Liver (tissue), 3 donors: ENCODE data around the gene VPS37D.

ENCODE experiments used
- EGR1 ChIP-seq, 2 donors: IDR thresholded peaks; 2 replicates each; pipeline ENCODE4 v1.6.1; 2016 to 2018; ENCODE audit warnings: antibody characterized with exemption in 2 of 2, low read depth in 2 of 2
- FOXA2 ChIP-seq: IDR thresholded peaks from 2 replicates; pipeline ENCODE4 v1.6.1; 2016; ENCODE audit warnings: antibody characterized with exemption
- GABPA ChIP-seq, 2 donors: IDR thresholded peaks in 1 of 2; conservative IDR thresholded peaks in 1 of 2; 2 replicates each; pipeline ENCODE4 v1.6.1; 2016; ENCODE audit warnings: antibody characterized with exemption in 2 of 2, mild to moderate bottlenecking in 1 of 2, moderate library complexity in 1 of 2
- HNF4A ChIP-seq, 2 donors: conservative IDR thresholded peaks; 2 replicates each; pipeline ENCODE4 v1.6.1; 2016; ENCODE audit warnings: antibody characterized with exemption in 2 of 2, mild to moderate bottlenecking in 2 of 2
- JUND ChIP-seq, 2 donors: IDR thresholded peaks; 2 replicates each; pipeline ENCODE4 v1.6.1; 2016; ENCODE audit warnings: antibody characterized with exemption in 2 of 2
- RAD21 ChIP-seq, 2 donors: IDR thresholded peaks; 2 replicates each; pipeline ENCODE4 v1.6.1; 2016; ENCODE audit warnings: antibody characterized with exemption in 2 of 2, mild to moderate bottlenecking in 2 of 2
- RXRA ChIP-seq, 2 donors: IDR thresholded peaks; 2 replicates each; pipeline ENCODE4 v1.6.1; 2017 to 2018; ENCODE audit warnings: antibody characterized with exemption in 2 of 2, mild to moderate bottlenecking in 1 of 2
- SP1 ChIP-seq: IDR thresholded peaks from 2 replicates; pipeline ENCODE4 v1.6.1; 2018; ENCODE audit warnings: antibody characterized with exemption, mild to moderate bottlenecking
- YY1 ChIP-seq: IDR thresholded peaks from 2 replicates; pipeline ENCODE4 v1.6.1; 2016; ENCODE audit warnings: antibody characterized with exemption, mild to moderate bottlenecking
- TF ChIP-seq, protein P1 (sequence below): IDR thresholded peaks from 2 replicates; pipeline ENCODE4 v1.6.1; 2016; ENCODE audit warnings: antibody characterized with exemption
- TF ChIP-seq, protein P2 (sequence below): fragments of 150-350 bp; IDR thresholded peaks from 2 replicates; pipeline ENCODE4 v1.5.1; 2017; ENCODE audit warnings: improper control_type of control experiment, low read depth, low read length; ENCODE audit not compliant: missing input control
- TF ChIP-seq, protein P3 (sequence below): IDR thresholded peaks from 2 replicates; pipeline ENCODE4 v1.6.1; 2016; ENCODE audit warnings: antibody characterized with exemption, mild to moderate bottlenecking
- TF ChIP-seq, protein P4 (sequence below): IDR thresholded peaks from 2 replicates; pipeline ENCODE4 v1.6.1; 2016; ENCODE audit warnings: antibody characterized with exemption
- donor health status: healthy.
- donor health status: healthy.

DNA sequence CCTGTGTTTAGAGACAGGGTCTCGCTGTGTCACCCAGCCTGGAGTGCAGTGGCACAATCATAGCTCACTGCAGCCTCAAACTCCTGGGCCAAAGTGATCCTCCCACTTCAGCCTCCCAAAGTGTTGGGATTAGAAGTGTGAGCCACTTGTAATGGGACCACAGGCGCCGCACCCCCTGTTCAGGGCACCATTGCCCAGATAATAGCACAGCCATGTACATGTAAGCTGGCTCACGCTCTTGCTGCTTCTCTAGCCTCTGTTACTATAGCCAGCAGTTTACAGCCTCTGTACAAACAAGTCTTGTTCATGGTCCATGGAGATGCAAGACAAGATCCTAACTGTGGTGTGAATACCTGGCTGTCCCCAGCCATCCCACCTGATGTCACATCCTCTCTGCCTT, 39.1 kb upstream of the VPS37D start:
- TF ChIP-seq, protein P1, sequence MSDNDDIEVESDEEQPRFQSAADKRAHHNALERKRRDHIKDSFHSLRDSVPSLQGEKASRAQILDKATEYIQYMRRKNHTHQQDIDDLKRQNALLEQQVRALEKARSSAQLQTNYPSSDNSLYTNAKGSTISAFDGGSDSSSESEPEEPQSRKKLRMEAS = no peak
- TF ChIP-seq, protein P2, sequence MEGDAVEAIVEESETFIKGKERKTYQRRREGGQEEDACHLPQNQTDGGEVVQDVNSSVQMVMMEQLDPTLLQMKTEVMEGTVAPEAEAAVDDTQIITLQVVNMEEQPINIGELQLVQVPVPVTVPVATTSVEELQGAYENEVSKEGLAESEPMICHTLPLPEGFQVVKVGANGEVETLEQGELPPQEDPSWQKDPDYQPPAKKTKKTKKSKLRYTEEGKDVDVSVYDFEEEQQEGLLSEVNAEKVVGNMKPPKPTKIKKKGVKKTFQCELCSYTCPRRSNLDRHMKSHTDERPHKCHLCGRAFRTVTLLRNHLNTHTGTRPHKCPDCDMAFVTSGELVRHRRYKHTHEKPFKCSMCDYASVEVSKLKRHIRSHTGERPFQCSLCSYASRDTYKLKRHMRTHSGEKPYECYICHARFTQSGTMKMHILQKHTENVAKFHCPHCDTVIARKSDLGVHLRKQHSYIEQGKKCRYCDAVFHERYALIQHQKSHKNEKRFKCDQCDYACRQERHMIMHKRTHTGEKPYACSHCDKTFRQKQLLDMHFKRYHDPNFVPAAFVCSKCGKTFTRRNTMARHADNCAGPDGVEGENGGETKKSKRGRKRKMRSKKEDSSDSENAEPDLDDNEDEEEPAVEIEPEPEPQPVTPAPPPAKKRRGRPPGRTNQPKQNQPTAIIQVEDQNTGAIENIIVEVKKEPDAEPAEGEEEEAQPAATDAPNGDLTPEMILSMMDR = no peak
- TF ChIP-seq RAD21 (IDR thresholded peaks at IDR 0.05) = no peak
- no peak for TF ChIP-seq GABPA (IDR thresholded peaks at IDR 0.05 in 1 of 2, conservative IDR thresholded peaks at IDR 0.05 in 1 of 2)
- TF ChIP-seq EGR1 (IDR thresholded peaks at IDR 0.05; ENCODE audit: low read depth in 2 of 2) = no peak
- TF ChIP-seq RXRA (IDR thresholded peaks at IDR 0.05) = no peak
- no peak for TF ChIP-seq FOXA2
- TF ChIP-seq, protein P3, sequence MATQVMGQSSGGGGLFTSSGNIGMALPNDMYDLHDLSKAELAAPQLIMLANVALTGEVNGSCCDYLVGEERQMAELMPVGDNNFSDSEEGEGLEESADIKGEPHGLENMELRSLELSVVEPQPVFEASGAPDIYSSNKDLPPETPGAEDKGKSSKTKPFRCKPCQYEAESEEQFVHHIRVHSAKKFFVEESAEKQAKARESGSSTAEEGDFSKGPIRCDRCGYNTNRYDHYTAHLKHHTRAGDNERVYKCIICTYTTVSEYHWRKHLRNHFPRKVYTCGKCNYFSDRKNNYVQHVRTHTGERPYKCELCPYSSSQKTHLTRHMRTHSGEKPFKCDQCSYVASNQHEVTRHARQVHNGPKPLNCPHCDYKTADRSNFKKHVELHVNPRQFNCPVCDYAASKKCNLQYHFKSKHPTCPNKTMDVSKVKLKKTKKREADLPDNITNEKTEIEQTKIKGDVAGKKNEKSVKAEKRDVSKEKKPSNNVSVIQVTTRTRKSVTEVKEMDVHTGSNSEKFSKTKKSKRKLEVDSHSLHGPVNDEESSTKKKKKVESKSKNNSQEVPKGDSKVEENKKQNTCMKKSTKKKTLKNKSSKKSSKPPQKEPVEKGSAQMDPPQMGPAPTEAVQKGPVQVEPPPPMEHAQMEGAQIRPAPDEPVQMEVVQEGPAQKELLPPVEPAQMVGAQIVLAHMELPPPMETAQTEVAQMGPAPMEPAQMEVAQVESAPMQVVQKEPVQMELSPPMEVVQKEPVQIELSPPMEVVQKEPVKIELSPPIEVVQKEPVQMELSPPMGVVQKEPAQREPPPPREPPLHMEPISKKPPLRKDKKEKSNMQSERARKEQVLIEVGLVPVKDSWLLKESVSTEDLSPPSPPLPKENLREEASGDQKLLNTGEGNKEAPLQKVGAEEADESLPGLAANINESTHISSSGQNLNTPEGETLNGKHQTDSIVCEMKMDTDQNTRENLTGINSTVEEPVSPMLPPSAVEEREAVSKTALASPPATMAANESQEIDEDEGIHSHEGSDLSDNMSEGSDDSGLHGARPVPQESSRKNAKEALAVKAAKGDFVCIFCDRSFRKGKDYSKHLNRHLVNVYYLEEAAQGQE = no peak
- no peak for TF ChIP-seq YY1
- TF ChIP-seq, protein P4, sequence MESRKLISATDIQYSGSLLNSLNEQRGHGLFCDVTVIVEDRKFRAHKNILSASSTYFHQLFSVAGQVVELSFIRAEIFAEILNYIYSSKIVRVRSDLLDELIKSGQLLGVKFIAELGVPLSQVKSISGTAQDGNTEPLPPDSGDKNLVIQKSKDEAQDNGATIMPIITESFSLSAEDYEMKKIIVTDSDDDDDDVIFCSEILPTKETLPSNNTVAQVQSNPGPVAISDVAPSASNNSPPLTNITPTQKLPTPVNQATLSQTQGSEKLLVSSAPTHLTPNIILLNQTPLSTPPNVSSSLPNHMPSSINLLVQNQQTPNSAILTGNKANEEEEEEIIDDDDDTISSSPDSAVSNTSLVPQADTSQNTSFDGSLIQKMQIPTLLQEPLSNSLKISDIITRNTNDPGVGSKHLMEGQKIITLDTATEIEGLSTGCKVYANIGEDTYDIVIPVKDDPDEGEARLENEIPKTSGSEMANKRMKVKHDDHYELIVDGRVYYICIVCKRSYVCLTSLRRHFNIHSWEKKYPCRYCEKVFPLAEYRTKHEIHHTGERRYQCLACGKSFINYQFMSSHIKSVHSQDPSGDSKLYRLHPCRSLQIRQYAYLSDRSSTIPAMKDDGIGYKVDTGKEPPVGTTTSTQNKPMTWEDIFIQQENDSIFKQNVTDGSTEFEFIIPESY = no peak
- TF ChIP-seq SP1 = no peak
- TF ChIP-seq HNF4A (conservative IDR thresholded peaks at IDR 0.05) = no peak
- TF ChIP-seq JUND (IDR thresholded peaks at IDR 0.05) = no peak
